Left forelimb (tissue), 1 donor: ENCODE data around the gene TTYH2.

Source experiments
- DNase-seq: peaks from one replicate; pipeline ENCODE4 v3.0.0-alpha.2; 2018; ENCODE audit warnings: low spot score

The TTYH2 gene

DNA sequence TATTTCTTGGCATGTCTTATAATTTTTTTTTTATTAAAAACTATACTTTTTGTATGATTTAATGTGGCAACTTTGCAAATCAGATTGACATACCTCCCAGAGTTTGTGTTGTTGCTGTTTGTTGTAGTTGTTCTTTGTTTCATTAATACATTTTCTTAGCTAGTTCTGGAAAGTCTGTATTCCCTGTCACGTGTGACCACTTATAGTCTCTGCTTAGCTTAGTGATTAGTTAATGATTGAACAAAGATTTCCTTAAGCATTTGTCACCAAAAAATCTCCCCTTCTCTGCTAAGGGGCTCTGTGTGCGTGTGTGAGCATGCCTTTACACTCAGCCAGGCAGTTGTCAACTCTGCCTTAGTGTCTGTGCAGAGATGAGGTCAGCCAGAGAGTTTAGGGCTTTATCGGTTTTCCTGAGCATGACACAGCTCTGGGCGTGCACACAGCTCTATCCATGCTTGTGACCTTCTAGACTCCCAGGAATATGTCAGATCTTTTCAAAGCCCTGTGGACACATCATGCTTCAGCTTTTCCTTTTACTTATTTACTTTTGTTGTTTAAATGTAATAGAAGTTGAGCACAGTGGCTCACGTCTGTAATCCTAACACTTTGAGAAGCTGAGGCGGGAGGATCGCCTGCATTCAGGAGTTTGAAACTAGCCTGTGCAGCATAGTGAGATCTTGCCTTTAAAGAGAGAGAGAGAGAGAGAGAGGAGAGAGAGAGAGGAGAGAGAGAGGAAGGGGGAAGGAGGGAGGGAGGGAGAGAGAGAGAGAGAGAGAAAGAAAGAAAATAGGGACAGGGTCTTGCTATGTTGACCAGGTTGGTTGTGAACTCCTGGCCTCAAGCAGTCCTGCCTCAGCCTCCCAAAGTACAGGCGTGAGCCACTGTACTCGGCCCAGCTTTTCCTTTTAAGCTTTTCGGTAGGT lies 82.5 kb downstream of the TTYH2 start:
- DNase-seq = no peak

DNA sequence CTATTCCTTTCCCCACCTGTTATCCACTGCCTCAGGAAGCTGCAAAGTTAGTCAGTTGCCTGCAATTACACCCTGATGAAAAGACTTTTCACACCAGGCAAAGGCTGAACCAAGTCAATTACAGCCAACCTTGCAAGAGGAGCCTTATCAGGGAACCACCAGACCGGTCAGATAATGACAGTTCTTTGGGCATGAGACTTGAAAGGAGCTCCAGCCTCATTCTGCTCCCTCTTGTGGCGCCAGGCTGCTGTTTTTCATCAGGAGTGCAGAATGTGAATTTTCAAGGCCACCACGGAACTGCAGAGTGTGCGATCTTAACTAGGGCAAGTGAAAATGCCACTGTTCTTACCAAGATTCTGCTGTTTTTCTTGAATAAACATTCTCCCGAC lies 83.2 kb downstream of the TTYH2 start:
- no peak for DNase-seq

- DNase-seq = no peak
Measured at GRCh38 chr17:74297941-74298340, 84.6 kb downstream of the TTYH2 start.

- no peak for DNase-seq
Measured at GRCh38 chr17:74298778-74299177, 85.4 kb downstream of the TTYH2 start.

- no peak for DNase-seq
Measured at GRCh38 chr17:74299226-74300009, 86.0 kb downstream of the TTYH2 start.

DNA sequence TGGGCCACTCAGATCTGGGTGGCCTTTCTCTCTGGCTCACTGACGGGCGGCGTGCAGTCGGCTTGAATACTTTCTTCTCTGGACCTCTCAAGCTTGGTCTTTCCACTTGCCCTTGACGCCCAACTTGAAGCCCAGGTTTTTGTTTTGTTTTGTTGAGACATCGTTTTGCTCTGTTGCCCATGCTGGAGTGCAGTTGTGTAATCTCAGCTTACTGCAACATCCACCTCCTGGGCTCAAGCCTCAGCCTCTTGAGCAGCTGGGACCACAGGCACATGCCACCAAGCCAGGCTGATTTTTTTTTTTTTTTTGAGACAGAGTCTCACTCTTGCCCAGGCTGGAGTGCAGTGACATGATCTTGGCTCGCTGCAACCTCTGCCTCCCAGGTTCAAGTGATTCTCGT lies 89.9 kb downstream of the TTYH2 start:
- no peak for DNase-seq

GRCh38 chr17:74304184-74304583 lies 90.8 kb downstream of the TTYH2 start:
- DNase-seq = no peak

DNA sequence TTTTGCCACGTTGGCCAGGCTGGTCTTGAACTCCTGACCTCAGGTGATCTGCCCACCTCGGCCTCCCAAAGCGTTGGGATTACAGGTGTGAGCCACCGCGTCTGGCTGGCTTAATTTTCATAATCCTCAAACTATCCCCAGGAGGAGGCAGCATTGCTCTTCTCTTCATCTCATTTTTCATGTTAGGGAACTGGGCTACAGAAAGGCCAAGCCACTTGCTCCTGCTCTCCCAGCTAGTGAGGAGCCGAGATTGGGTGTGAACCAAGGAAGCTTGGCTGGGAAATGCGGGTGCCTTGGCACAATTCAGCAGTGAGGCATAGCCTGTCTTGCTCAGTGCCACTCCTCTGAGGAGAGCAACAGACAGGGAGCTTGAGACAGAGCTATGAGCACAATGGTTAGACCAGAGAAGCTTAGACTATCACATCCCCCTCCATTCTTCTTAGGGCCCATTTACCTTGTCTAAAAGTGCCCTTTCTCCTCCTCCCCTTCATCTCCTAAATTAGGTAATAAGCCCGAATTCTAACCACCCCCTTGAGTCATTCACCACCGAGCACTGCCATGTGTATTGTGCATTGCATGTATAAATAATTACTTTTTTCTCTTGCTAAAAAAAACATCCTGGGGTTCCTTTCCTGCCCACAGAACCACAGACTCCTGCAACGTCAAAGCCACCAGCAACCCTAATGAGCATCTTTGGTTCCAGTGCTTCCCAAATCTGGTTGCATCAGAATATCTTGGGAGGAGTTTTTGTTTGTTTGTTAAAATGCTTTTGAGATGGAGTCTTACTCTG lies 92.7 kb downstream of the TTYH2 start:
- DNase-seq = no peak

- no peak for DNase-seq
Measured at GRCh38 chr17:74307984-74308773, 94.8 kb downstream of the TTYH2 start.

DNA sequence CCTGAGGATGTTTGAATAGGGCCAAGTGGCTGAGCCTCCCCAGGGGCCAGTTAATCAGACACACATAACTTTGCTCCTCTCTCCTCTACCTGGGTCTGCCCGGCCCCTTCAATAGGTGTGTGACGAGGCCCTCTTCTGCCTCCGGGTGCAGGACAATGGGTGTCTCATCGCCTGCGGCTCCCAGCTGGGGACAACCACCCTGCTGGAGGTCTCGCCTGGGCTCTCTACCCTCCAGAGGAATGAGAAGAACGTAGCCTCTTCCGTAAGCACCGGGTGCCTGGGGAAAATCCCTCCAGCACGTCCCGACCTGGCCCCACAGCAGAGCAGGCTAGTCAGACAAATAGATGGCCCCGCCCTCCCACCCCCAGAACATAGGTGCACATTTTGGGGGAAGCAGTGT lies 96.5 kb downstream of the TTYH2 start:
- DNase-seq = no peak
